ENCODE results near the gene MTHFSD.
"Not testable (repeated sequence)": the region's sequence is repeated elsewhere in the genome, so short reads cannot be mapped to it uniquely, and the experiment has no call there.

The MTHFSD gene, protein sequence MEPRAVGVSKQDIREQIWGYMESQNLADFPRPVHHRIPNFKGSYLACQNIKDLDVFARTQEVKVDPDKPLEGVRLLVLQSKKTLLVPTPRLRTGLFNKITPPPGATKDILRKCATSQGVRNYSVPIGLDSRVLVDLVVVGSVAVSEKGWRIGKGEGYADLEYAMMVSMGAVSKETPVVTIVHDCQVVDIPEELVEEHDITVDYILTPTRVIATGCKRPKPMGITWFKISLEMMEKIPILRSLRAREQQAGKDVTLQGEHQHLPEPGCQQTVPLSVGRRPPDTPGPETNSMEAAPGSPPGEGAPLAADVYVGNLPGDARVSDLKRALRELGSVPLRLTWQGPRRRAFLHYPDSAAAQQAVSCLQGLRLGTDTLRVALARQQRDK

DNA sequence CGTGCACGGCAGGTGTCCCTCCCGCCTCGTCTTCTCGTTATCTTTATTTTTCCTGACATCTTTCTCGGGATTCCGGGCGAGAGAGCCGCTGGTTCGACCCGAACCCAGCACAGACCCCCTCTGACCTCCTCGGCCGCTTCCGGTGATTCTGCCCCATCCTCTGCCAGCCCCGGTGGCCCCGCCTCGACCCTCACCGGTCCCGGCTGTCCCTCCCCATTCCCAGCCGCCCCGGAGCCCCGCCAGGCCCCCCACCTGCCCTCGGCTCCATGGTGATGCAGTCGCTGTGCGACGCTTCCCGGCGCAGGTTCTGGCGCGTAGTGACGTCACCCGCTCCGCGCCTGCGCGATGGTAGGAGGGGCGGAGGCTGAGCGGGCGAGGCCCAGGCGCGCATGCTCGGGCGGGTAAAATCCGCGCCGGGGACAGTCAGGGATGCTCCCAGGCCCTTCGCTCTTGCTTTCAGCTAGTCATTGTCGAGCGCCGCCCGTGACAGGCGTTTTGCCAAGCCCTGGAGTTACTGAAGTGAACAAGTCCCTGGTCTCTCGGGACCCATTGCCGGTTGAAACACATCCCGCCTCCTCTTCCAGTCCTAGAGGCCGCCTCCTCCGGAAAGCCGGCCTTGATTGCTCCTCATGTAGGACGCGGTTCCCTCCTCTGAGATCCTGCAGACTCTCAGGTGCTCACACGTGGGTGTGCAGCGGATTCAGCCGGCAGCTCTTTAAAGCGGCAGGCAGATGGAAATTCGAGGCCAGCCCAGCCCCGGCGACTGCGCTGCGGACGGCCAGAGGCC lies at the start of gene MTHFSD:
TSS of gene MTHFSD (minus strand) at position 319 of the 787 bp plus-strand sequence. CDS start at position 268, 51 bp downstream.
- peak; percentile 90 for DNase-seq (ENCODE audit: low read depth)

DNA sequence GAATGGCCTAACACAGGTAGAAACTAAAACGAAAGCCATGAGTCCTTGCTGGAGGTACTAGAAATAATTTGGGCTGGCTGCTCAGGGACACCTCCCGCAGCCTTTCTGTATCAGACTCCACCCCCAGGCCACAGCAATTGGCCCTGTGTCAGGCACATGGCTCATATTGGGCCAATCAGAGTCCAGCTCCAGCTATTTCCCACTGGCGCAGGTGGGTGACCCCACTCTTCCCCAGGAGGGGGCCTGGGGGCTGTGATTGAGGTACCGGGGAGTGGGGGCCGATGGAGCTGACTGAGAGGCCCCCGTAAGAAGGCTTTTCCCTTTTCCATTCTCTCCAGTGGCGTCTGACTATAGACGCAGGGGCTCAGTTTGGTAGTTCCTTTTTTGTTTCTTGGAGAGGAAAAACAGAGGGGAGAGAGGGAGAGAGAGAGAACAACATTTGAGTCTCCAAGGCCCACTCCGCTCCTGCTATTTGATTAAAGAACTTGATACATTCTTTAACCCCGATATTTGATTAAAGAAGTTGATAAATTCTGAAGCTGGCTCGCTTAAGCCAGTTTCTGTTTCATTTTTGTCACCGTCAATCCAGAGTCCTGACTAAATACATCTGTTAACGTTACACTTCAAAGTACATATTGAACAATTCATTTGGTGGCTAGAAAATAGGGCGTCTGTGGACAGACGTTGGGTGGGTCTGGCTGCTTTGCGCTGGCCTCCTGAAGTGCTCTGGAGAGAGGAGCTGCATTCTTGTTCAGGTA lies 49.6 kb upstream of the MTHFSD start:
- DNase-seq (ENCODE audit: low read depth): peak; percentile 15

DNA sequence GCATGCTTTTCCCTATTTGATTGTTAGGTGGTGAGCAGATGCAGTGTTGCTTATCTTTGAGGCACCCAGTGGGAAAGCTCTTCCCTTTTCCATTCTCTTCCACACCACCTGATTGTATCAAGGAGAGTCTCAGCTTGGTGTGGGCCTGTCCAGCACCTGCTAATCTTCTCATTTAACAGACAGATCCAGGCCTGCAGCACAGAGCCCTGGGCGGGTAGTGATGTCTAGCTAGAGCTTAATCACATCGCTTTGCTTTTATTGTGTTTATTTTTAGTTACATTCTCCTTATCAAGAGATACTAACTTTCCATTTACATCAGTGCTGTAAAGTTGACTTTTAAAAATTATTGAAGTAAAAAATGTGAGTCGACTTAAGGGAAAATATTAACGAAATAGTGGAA lies 47.5 kb upstream of the MTHFSD start:
- DNase-seq (ENCODE audit: low read depth): no peak

DNA sequence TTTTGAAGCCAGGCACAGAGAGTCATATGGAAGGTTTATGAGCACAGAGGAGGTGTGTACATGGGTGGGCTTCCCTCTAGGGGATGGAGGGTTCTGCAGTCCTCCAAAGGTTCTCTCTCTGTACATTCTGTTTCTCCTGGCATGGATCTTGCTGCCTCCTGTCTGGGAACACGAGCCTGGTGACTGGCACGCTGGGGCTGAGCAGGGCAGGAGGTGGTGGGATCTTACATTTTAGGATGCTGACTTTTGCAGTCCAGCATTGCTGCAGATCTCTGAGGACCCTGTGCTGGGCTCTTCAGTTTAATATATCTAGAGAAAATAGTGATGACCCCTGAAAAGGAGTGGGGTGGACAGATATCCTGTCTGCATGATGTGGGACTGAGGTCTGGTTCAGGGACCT lies 46.3 kb upstream of the MTHFSD start:
- no peak for DNase-seq (ENCODE audit: low read depth)

DNA sequence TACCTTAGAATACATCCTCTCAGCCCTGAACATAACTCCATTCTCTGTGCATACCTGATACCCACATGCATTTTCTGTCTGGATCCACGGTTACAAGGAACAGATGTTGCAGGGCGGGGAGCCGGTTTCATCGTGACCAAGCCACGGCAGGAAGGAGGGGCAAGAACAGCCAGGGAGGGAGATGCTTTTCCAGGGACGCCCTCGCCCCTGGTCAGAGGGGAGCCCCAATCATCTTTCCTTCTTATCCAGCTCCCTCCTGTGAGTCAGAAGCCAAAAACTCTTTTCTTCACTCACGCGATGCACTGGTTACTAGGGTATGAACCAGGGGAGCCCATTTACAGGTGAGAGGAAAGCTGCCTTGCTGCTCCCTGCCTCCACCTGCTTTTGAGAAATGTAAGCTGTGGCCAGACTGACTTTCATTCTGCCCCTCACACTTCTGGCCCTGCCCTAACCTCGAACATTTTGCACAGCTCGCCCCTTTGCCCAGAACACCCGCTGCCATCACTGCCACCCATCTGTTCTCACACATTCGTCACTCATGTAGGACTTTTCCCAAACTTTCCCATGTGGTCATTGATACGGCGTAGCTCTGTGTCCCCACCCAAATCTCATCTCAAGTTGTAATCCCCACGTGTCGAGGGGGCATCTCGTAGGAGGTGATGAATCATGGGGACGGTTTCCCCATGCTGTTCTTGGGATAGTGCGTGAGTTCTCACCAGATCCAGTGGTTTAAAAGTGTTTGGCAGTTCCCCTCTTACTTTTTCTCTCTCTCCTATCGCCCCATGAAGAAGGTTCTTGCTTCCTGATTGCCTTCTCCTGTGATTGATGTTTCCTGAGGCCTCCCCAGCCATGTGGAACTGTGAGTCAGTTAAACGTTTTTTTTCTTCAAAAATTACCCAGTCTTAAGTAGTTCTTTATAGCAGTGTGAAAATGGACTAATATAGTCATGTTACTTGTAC lies 43.9 kb upstream of the MTHFSD start:
- no peak for DNase-seq (ENCODE audit: low read depth)

DNA sequence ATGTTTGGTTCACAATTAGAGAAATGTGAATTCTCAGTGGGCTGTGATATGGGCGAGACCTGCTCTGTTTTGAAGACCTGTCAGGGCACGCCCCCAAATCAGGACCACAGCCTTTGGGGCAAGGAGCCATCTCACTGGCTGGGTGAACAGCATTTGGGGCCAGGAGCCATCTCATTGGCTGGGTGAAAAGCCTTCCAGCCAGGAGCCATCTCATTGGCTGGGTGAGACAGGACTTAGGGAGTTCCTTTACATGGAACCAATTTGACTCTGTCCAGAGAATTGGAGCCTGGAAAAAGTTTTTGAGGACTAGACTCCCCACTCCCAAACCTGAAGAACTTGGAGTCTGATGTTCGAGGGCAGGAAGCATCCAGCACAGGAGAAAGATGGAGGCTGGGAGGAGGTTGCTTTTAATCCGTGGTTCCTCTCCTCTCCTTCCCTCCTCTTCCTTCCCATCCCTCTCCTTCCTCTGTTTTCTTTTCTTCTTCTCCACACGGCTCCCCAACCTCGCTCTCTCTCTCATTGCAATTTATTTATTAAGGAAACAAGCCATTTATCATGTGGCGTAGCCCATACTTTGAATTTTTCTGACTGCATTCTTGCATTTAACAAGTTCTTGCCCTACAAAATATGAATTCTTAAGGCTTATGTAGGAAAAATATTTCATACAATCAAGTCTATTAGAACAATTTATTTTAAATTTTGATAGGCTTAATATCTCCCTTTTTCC lies 43.0 kb upstream of the MTHFSD start:
- DNase-seq (ENCODE audit: low read depth): no peak

DNA sequence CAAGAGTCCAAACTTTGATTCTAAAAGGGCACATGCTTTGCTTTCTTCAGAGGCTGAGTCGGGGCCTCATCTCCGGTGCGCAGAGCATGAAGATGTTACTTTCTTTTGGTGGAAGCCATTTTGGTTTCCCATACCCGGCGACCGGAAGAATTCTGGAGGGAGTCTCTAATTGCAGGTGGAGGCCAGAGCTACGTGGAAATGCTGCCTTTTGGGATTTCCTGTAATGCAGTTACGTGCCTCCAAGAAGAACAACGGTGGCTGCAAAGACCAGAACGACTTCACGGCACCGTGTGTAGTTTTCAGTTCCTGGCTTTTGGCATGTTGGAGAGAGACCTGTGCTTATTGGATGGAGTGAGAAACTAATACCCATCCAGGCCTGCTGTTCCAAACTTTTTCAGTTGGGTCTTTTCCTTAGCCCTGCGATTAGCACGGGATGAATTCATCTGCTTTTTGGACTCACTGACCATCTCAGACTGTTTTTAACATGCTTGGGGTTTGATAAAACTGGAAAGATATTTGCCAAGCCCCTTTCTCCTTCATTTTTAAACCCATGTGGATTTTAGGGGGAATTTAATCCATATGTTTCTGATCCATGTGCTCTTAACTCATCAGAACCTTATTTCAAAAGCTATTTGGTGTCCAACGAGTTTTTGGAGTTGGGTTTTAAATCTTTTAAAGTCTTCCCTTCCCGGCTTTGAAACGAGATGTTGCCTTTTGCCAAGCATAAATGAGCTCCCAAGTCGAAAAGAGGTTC lies 42.3 kb upstream of the MTHFSD start:
- DNase-seq (ENCODE audit: low read depth): no peak

DNA sequence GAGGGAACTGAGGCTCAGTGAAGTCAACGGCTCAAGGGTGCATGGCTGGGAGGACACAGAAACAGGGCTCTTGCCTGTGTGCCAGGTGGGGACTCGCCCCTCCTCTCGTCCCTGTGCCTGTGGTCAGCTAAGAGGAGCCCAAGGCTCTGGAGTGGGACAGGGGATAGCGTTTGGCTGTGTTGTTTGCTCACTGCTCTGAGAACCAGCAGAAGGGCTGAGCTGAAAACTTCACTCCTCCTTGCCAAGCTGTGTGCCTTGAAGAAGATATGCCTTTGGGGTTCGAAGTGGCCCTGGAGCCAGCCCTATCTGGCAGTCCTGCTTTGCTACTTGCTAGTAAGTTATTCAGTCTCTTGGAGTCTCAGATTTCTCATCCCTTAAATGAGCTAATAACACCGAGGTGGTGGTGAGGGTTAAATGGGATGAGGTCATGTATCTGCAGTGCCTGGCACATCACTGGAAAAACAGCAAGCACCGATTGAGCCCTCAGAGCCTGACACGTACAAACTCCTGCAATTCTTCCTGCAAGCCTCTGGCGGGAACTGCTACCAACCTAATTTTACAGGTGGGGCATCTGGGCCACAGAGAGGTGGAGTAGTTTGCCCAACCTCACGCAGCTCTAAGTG lies 41.1 kb upstream of the MTHFSD start:
- DNase-seq (ENCODE audit: low read depth): no peak

DNA sequence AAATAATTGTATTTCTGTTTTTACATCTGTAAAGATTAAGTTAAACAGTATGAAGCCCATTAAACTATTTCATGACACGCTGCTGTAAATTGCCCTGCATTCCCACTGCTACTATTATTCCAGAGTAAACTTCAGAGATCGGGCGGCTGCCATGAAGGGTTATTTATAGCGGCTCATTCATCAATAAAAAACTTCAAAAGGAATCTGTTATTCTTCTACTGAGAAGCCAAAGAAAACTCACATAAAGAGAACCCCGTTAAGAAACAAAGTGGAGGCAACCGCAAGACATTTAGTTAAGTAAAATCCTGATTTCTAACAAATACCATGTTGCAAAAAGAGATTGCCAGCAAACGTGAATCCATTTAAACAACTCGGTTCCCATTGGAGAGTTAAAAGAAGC lies 39.7 kb upstream of the MTHFSD start:
- DNase-seq (ENCODE audit: low read depth): no peak

DNA sequence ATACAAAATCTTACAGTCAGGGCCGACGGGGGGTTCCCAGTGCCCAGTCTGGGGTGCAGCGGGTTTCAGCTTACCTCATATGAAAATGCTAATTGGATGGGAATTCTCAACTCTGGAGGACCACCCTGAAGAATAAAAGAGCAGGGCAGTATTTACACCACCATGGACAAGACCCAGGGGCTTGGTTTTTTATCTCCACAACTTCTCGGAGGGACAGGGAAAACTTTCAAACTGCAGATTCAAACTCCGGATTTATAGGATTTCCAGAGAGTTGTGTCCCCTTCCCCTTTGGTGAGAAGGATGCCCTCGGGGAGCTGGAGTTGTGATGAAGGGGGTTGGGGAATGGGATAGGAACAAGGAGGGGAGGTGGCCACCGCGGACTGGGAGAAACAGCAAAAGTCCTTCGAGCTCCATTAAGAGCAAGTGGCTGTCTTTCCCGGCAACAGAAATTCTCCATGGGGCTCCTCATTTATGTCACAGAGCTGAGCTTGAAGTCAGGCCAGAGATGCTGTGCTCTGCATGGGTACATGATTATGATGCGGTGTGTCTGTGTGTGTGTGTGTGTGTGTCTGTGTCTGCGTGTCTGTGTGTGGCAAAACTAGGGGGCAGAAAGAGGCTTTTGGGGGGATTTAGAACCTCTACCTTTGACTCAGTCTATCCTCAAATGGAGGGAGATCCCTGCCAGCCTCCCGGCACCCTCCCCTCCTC lies 39.0 kb upstream of the MTHFSD start:
- DNase-seq (ENCODE audit: low read depth): no peak

DNA sequence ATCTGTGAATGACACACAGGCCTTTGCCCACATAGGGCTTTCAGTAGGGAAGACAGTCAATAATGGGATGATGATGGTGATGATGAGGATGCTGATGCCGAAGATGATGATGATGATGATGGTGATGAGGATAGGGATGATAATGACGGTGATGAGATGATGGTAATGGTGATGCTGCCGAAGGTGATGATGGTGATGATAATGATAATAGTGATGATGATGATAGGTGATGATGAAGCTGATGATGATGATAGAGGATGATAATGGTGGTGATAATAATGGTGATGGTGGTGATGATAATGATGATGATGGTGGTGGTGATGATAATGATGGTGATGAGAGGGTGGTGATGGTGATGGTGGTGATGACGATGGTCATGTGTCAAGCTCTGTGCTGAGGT lies 36.2 kb upstream of the MTHFSD start:
- DNase-seq (ENCODE audit: low read depth): no peak

DNA sequence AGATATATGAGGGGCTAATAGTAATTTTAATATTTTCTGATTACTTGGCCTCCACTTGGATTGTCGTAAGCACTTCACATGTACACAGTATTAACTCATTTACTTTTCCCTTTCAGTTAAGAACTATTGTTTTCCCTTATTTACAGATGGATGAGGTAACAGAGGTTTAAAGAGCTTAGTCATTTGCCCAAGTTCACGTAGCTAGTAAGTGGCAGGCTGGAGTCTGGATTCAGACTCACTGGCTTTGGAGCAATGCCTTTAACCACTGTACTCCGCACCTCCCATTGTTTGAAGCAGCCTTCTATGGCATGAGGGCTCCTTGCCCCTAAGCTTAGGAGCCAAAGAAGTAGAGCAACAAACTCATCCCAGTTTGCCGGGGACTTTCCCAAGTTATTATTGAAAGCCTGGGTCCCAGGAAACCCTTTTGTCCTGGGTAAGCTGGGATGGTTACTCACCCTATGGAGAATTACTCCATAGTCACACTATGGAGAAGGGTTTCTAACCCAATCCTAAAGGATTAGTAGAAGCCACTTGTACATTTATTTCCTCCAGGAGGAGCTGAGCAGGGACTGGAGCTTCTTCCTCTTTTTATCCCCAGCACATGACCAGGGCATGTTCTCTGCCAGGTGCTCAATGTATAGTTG lies 35.6 kb upstream of the MTHFSD start:
- no peak for DNase-seq (ENCODE audit: low read depth)

DNA sequence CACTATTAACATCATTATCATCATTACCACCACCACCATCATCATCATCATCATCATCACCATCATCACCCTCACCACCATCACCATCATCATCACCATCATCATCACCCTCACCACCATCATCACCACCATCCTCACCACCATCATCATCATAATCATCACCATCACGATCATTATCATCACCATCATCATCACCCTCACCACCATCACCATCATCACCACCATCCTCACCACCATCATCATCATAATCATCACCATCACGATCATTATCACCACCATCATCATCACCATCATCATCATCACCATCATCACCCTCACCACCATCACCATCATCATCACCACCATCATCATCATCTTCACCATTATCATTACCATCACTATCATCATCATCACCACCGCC lies 32.9 kb upstream of the MTHFSD start:
- not testable (repeated sequence) for DNase-seq (ENCODE audit: low read depth)

DNA sequence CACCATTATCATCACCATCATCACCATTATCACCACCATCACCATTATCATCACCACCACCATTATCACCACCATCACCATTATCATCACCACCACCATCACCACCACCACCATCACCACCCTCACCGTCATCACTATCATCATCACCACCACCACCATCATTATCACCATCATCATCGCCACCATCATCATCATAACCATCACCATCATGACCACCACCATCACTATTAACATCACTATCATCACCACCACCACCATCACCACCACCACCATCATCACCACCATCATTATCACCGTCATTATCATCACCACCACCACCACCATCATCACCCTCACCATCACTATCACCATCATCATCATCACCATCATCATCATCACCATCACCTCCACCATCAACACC lies 32.5 kb upstream of the MTHFSD start:
- no peak for DNase-seq (ENCODE audit: low read depth)

DNA sequence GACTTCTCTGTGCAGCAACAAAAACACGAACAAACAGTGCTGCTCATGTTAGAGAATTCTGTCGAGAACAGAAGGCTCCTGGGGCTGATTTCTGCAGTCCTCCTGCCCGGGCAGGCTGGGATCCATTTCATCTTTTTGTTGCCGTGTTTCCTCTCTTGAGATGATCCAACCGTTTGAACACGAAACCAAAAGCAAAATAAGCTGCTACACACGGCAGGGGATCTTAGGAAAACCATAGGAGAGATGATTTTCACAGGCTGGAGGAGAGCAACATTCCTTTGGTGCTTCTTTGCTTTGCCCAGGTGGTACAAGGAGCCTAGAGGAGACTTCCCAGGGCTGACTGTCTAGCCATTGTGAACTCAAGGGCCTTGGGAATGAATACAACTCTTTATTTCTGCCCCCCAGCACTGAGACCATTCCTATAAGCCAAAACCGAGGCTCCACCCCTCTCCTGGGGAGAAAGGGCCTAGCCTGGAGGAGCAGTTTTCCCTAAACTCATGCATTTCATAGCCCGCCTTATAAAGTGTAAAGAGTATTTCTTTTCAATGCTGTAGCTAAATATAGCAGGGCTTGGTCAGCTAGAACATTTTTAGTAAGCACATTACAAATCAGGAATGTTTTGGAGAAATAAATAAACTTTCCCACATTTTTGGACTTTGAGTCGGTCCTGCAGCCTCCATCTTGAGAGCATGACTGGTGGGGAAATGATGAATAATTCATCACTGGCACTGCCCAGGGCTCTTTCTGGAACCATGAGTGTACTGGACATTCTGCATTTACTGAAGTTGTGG lies 31.0 kb upstream of the MTHFSD start:
- no peak for DNase-seq (ENCODE audit: low read depth)

DNA sequence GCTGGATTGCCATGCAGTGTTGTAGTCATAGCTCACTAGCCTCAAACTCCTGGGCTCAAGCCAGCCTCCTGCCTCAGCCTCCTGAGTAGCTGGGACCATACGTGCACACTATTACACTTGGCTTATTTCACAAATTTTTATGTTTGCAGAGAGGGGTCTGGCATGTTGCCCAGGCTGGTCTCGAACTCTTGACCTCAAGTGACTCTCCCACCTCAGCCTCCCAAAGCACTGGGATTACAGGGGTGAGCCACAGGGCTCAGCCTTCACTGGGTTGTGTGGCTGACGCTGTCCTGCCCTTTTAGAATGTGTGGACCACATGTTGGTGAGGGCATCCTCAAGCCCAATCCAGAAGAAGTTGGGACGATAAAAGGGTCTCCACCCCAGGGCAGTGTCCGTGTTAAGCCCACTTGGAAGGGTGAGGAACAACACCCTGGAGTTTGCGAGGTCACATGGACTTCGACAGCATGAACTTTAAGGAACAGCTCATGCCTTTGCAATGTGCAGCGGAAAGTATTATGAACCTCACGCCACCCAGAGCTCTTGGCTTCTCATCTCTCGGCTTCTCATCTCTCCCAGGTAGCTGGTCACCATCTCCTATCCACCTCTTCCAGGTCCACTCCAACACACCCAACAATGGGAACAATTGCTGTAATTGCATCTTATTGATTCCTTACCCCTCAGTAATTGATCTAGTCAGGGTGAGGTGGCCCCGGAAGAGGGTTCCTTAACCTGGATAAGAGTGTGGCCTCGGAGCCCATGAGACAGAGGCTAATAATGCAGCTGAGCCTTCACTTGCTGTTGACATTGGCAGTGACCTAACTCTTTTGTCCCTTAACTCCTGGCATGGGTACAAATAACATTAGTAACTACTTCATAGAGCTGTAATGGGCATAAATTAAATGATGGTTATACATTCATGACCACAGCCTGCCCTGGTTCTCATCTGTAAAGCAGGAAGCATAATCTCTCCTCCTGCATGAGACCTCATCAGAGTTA lies 30.0 kb upstream of the MTHFSD start:
- no peak for DNase-seq (ENCODE audit: low read depth)
